Measurements from ENCODE around the gene SLF1.

- TF ChIP-seq CTCF (IDR thresholded peaks at IDR 0.05) (no peak), POLR2A (IDR thresholded peaks at IDR 0.05) (no peak)
Observed at GRCh38 chr5:94693845-94694370, 75.4 kb downstream of the SLF1 start.
